ENCODE data around the gene WDR86. TPM values are rescaled to one million over a fixed set of nuclear protein-coding genes. Genes with fewer than 3 reads are reported as not detected.

The WDR86 gene
- total RNA-seq, 2 donors from 2014 or later, result 8.5 TPM; not detected in 1

DNA sequence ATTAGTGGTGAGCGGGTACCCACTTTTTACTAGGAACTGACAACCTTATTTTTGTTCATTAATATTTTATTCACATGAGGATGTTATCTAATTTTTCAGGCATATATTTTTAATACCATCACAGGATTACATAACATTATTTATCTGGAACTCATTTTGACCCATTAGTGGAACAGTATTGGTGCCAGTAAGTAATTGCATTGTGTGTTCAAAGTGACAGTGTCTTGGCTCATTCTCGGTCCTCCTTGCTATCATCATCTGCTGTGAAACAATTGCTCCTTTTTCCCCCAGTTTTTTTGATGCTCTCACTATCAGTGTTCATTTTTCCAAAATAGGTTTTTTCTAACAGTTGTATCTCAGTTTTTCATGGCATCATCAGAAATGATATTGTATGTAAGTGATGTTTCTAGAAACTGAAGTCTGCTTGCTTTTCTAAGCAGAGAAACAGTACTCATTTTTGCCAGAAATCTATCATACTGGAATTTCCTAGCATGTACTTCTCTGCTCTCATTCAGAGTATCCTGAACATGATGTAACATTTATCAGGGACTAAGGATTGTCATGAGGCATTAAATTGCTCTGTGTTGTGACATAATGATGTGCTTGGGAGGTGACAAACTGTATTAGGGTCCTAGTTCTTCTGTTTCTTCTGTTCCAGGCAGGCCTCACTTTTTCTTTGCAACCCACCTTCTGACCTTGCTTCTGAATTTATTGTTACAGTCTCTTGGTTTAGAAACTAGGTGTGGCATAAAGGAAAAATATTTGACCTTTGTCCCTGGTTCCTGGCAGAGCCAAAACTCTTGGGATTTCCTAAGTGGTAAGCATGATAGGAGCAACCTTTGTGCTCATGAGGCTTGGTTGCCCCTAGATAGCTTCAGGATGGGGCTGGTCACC, 64.0 kb downstream of the WDR86 start:
- Histone ChIP-seq H3K4me3 (no peak overlapping the region), H3K27me3 (replicated peaks; ENCODE audit: insufficient read depth) (no peaks in the 10 kb centered on the region), H3K4me1 (ENCODE audit: control insufficient read depth in 1 of 2, low read depth in 2 of 2) (peaks cover 10 to 29% of the 10 kb centered on the region in 2 donors), H3K27ac (no peak overlapping the region), H3K36me3 (peaks cover 23% of the 10 kb centered on the region), H3K9me3 (no peaks in the 10 kb centered on the region)
- DNase-seq (ENCODE audit: low spot score) (no peak), ATAC-seq (ENCODE audit: insufficient number of reproducible peaks, low FRiP score, low read depth) (no peak)
- TF ChIP-seq, protein P1, sequence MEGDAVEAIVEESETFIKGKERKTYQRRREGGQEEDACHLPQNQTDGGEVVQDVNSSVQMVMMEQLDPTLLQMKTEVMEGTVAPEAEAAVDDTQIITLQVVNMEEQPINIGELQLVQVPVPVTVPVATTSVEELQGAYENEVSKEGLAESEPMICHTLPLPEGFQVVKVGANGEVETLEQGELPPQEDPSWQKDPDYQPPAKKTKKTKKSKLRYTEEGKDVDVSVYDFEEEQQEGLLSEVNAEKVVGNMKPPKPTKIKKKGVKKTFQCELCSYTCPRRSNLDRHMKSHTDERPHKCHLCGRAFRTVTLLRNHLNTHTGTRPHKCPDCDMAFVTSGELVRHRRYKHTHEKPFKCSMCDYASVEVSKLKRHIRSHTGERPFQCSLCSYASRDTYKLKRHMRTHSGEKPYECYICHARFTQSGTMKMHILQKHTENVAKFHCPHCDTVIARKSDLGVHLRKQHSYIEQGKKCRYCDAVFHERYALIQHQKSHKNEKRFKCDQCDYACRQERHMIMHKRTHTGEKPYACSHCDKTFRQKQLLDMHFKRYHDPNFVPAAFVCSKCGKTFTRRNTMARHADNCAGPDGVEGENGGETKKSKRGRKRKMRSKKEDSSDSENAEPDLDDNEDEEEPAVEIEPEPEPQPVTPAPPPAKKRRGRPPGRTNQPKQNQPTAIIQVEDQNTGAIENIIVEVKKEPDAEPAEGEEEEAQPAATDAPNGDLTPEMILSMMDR (IDR thresholded peaks at IDR 0.05), result no peak

DNA sequence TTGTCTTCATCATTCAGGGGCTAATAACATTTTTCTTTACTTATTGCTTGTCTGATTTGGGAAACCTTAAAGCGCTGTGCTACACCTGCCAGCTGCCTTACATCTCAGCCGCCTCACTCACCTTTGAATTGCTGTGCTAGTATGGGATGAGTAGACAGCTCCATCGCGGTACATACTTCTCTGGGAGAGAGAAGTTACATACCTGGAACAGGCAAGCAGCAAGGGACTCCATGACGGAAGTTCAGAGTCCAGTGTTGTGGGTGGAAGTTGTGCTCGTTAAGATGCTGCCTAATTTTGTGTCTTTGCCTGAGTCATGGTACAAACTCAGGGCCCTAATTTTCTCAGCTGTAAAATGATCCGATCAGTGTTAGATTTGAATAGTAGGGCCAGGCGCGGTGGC, 66.3 kb downstream of the WDR86 start:
- ATAC-seq (ENCODE audit: insufficient number of reproducible peaks, low FRiP score, low read depth) (no peak), DNase-seq (ENCODE audit: low spot score) (no peak)
- TF ChIP-seq, protein P1 (IDR thresholded peaks at IDR 0.05), result no peak
- Histone ChIP-seq H3K4me3 (no peak overlapping the region), H3K27me3 (replicated peaks; ENCODE audit: insufficient read depth) (no peaks in the 10 kb centered on the region), H3K9me3 (no peaks in the 10 kb centered on the region), H3K36me3 (peaks cover 12% of the 10 kb centered on the region), H3K27ac (no peak overlapping the region), H3K4me1 (ENCODE audit: control insufficient read depth in 1 of 2, low read depth in 2 of 2) (peaks cover 10 to 20% of the 10 kb centered on the region in 2 donors)

DNA sequence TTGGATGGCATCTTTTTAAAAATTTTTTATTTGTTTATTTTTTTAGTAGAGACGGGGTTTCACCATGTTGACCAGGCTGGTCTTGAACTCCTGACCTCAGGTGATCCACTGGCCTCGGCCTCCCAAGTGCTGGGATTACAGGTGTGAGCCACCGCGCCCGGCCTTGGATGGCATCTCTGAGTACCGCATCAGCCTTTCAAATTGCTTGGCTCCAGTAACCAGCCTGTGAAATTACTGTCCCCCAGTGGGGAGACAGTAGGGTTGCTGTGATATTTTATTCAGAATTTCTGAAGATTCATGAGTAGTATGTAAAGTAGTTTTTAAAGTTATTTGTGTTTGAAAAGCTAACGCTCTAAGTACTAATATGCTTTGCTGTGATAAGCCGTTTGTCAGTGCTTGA, 67.0 kb downstream of the WDR86 start:
- Histone ChIP-seq H3K27me3 (replicated peaks; ENCODE audit: insufficient read depth) (no peaks in the 10 kb centered on the region), H3K36me3 (peaks cover 12% of the 10 kb centered on the region), H3K4me3 (peak overlapping the region; percentile 91), H3K4me1 (ENCODE audit: control insufficient read depth in 1 of 2, low read depth in 2 of 2) (peaks cover 10 to 20% of the 10 kb centered on the region in 2 donors), H3K9me3 (no peaks in the 10 kb centered on the region), H3K27ac (no peak overlapping the region)
- TF ChIP-seq, protein P1 (IDR thresholded peaks at IDR 0.05), result no peak
- DNase-seq (ENCODE audit: low spot score) (no peak), ATAC-seq (ENCODE audit: insufficient number of reproducible peaks, low FRiP score, low read depth) (no peak)

DNA sequence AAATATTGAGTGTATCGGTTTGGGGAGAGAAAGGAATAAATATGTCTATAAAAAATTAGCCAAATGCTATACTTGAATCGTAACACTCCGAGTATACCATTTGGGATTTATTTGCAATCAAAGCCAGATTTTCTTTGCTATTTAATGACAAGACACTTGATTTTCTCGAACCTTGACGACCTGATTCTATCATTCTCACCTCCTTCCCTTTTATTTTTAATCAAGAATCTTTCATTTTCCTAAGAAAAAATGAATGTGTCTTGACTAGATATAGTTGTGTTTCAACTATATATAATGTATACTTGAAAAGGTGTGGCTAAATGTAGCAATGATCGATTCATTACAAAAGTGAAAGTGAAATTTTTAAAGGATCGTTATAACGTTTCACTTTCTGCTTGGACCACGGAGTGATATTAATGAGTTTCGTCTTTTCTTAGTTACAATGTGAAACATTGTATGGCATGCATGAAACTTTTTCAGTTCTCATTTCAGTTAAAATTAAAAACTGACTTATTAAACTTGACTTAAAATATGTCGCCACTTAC, 67.7 kb downstream of the WDR86 start:
- Histone ChIP-seq H3K9me3 (no peaks in the 10 kb centered on the region), H3K36me3 (peaks cover 12% of the 10 kb centered on the region), H3K4me3 (peak overlapping the region; percentile 91), H3K4me1 (ENCODE audit: control insufficient read depth in 1 of 2, low read depth in 2 of 2) (peaks cover 10 to 20% of the 10 kb centered on the region in 2 donors), H3K27ac (peak overlapping the region; percentile 67 to 71), H3K27me3 (replicated peaks; ENCODE audit: insufficient read depth) (no peaks in the 10 kb centered on the region)
- TF ChIP-seq, protein P1 (IDR thresholded peaks at IDR 0.05), result no peak
- no peak for DNase-seq (ENCODE audit: low spot score)
- ATAC-seq (ENCODE audit: insufficient number of reproducible peaks, low FRiP score, low read depth), result no peak

DNA sequence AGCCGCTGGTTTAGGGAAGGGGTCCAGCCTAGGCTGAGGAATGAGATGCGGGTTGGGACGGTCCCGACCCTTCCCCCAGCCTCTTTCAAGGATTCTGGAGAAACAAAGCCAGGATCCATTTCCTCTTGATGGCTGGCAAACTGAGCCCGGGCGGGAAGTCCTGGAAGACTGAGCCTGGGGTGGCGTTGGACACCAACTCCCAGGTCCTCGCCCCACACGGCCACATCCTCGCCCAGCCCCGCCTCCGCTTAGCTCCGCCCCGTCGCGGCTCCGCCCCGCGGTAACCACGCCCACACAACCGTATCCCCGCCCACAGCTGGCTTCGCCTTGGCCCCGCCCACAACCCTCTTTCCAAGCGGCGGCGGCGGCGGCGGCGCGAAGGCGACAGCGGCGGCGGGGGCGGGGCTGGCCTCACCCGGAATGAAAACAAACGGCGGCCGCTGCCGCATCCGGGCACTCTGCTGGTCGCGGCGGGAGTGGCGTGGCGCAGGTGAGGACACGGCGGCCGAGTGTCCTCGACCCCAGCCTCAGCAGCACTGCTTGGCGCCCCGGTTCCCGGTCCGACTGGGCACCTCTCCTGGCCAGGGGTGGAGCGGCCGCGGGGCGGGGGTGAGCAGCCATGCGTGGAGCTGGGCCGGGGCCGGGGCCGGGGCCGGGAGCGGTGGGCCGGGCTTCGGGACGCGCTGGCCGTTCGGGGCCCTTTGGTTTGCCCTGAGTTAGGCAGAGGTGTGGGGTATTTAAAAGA, 68.3 kb downstream of the WDR86 start, which contains the start of gene NUB1:
TSS of gene NUB1 (plus strand) at position 456 of the 745 bp plus-strand sequence. CDS start 3,538 bp downstream, outside the sequence.
- no peaks in the 10 kb centered on the region for H3K9me3 ChIP-seq
- H3K27ac ChIP-seq, result peak within 1 kb of the TSS; percentile 67 to 71
- H3K4me3 ChIP-seq, result peak within 1 kb of the TSS; percentile 91
- H3K27me3 ChIP-seq (replicated peaks; ENCODE audit: insufficient read depth), result no peaks in the 10 kb centered on the region
- peaks cover 10 to 20% of the 10 kb centered on the region in 2 donors for H3K4me1 ChIP-seq (ENCODE audit: control insufficient read depth in 1 of 2, low read depth in 2 of 2)
- TF ChIP-seq, protein P1 (IDR thresholded peaks at IDR 0.05), result no peak
- DNase-seq (ENCODE audit: low spot score) (peak; percentile 69), ATAC-seq (ENCODE audit: insufficient number of reproducible peaks, low FRiP score, low read depth) (peak; percentile 94)
- peaks cover 10% of the 10 kb centered on the region for H3K36me3 ChIP-seq
